GM19240 (cell line): ENCODE results near the gene CTDP1.
"Not testable (repeated sequence)": the region's sequence is repeated elsewhere in the genome, so short reads cannot be mapped to it uniquely, and the experiment has no call there.

ENCODE experiments used
- DNase-seq: peaks from one replicate; pipeline ENCODE4 v3.0.0; 2011; ENCODE audit warnings: low spot score; ENCODE audit not compliant: insufficient read length

Gene CTDP1

GRCh38 chr18:79681484-79682387, 2.1 kb downstream of the CTDP1 start:
- DNase-seq, result no peak

GRCh38 chr18:79682481-79682880, 2.9 kb downstream of the CTDP1 start:
- no peak for DNase-seq

DNA sequence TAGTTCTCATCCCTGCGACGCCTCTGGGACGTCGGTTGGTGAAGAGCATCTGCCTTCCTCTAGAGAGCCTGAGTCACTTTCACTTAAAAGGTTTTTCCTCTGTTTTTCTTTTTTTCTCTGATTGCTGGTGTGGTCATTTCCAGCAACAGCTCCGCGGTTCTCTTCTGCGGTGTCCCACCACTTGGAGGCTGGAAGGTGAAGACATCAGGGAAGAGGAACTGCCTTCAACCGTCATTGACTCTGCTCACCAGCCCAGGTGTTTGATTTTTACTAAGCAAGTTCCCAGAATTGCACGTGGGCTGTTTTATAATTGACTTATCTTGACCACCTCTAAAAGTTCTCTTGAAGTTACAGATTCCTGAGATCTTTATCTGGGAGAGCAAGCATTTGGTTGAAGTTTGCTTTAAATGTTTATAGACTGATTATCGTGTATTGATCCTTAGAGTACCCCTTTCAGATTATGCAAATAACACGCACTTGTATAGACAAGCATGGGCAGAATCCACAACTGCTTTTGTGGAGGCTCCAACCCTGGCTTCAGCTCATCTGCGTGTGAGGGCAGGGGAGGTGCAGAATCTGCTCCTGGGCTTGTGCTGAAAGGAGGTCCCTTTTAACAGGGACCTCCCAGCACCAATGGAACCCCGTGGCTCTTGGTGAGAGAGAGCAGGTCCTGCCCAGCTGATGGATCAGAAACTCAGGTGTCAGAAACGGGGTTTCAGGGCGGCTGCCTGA, 3.5 kb downstream of the CTDP1 start:
- DNase-seq, result no peak

DNA sequence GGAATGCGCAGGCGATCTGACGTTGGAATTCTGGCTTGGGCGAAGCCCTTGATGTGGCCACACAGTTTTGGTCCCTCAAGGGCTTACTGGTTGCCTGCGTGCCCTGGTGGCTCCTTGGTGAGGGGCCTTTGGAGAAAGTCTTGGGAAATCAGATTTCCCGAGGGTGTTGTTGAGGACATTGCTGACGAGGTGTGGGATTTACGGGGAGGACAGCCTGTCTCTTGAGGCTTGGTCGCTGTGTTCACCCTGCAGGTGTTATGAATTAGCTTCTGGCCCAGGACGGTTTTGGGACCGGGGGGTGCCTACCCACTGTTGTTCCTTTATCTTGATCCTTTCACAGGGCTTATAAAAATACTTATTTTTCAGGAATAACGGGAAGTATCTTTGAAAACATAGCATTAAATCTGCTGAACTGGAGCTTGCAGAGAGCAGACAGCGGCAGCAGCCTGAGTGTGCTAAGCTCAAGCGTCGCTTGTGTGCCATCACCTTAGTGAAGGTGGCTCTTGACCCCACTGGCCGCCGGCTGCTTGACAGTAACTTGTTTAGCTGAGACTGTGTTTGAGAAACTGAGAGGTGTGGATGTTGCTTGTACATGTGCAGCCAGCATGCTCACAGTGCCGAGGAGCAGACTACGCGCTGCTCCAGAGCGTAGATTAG, 4.2 kb downstream of the CTDP1 start:
- DNase-seq, result no peak

- DNase-seq, result no peak
These were observed 4.7 kb downstream of the CTDP1 start for GRCh38 chr18:79684283-79684631.

GRCh38 chr18:79684787-79685186, 5.2 kb downstream of the CTDP1 start:
- no peak for DNase-seq

- DNase-seq, result no peak
These were observed 5.7 kb downstream of the CTDP1 start for GRCh38 chr18:79685281-79685680.

- no peak for DNase-seq
These were observed 6.4 kb downstream of the CTDP1 start for GRCh38 chr18:79685971-79686370.

GRCh38 chr18:79687806-79688205, 8.2 kb downstream of the CTDP1 start:
- DNase-seq, result no peak

- no peak for DNase-seq
These were observed 10.5 kb downstream of the CTDP1 start for GRCh38 chr18:79690071-79690470.

GRCh38 chr18:79690586-79691482, 11.2 kb downstream of the CTDP1 start:
- DNase-seq, result no peak

DNA sequence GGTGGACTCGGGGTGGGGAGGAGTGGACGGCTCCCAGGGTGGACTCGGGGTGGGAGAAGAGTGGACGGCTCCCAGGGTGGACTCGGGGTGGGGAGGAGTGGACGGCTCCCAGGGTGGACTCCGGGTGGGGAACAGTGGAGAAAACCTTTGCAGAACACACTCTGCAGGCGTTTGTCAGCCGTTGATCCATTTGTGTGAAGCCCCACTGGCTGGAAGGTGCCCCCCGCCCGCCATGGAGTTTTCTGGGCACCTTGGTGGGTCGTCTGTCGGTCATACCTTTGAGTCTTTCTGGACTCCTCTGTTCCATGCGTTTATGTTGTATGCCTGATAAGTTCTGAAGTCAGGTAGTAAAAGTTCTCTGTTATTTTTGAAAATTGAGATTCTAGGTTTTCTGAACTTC, 12.5 kb downstream of the CTDP1 start:
- no peak for DNase-seq

DNA sequence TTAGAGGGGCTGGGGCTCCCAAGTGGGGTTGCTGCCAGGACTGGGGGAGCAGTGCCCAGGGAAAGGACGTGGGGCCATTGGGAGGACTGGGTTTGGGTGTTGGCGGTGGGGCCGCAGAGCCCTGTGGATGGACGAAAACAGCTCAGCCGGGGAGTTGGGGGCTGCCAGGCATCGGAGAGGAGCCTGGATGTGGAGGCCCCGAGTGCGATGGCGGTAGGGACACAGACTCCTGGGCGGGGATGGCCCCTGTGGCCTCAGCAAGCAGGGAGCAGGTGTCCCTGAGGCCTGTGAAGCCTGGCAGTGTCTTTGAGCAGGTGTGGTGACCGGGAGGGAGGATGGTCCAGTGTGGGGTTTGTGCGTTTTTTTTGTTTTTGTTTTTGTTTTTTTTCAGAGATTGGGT, 13.3 kb downstream of the CTDP1 start:
- DNase-seq, result no peak

- DNase-seq, result no peak
These were observed 14.1 kb downstream of the CTDP1 start for GRCh38 chr18:79693561-79694205.

DNA sequence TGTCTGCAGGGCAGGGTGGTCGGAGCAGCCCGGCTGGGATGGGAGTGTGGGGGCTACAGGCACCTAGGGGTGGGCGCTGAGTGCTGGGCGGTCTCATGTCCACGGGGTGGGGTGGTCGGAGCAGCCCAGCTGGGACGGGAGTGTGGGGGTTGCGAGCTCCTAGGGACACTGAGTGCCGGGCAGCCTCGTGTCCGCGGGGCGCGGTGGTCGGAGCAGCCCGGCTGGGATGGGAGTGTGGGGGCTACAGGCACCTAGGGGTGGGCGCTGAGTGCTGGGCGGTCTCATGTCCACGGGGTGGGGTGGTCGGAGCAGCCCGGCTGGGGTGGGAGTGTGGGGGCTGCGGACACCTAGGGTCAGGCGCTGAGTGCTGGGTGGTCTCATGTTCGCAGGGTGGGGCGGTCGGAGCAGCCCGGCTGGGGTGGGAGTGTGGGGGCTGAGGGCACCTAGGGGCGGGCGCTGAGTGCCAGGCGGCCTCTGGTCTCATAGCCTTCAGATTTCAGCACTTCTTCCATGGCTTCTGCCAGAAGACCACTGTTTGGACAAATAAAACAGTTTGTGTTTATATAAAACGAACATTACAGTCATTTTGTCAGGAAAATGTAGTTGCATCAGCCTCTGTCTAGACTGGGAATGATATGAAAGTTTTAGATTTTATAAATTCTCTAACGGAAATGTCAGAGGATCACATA, 14.7 kb downstream of the CTDP1 start:
- not testable (repeated sequence) for DNase-seq

- DNase-seq, result no peak
These were observed 15.3 kb downstream of the CTDP1 start for GRCh38 chr18:79694895-79695213.

- DNase-seq, result no peak
These were observed 15.7 kb downstream of the CTDP1 start for GRCh38 chr18:79695269-79695668.

DNA sequence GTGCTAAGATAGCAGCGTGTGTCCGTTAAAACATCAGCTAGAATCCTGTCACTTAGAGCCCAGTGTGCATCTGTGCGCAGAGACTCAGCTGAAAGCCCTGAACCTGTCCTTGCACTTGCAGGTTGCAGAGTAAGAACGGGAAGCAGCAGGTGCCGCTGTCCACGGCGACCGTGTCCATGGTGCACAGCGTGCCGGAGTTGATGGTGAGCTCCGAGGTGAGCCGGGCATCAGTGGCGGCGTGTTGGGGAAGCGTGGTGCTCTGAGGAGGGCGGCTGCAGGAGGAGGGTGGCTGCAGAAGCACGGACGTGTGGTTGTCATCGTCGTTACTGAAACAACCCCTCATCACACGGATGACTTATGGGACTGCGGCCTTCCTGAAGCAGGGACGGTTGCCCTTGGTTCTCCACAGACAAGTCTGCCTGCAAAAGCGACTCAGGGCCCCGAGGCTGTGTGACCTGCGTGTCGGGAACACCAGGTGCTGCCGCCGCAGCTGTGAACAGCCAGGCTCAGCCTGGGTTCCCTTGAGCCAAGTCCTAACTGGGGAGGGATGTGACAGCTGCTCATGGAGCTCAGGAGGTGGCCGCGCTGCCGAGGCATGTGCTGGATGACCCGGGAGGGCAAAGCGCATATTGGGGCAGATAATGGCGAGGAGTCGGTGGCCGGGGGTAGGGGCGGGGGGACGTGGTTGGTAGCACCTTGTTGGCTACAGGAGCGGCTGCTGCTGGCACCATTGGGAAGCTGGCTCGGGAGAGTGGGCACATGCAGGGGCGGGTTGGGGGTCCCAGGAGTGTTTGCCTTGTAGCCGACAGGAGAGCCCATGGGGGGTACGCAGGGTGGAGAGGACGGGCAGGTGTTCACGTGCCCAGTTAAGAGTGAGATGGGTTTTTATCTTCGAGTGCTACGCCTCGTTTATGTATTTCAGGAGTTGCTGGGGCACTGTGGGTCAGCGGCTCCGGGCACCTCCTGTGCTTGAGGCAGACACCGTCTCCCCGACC, 16.6 kb downstream of the CTDP1 start:
- DNase-seq, result no peak

DNA sequence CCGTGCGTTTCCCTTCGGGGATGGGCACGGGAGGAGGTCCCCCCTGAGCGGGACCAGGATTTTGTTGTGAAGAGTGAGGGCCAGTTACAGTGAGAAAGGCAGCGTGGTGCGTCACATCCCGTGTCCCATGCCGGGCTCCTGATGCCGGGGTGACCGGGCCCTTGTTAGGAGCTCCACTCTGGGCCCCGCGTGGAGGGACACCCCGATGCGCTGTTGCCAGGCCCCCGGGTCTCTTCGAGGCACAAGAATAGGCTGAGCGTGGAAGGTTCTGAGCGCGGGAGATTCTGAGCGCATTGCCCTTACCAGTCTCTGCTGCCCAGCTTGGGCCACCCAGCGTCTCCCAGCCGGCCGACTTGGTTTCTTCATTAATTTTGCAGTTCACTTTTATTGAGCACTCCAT, 17.6 kb downstream of the CTDP1 start:
- no peak for DNase-seq
